SH-SY5Y (cell line): ENCODE results near the gene ACTR1B.

Experiments used
- GATA2 ChIP-seq: IDR thresholded peaks from 2 replicates; pipeline ENCODE4 v1.6.1; 2011; ENCODE audit warnings: mild to moderate bottlenecking, low read depth, low read length
- GATA3 ChIP-seq: IDR thresholded peaks from 2 replicates; pipeline ENCODE4 v1.6.1; 2011; ENCODE audit warnings: low read depth, mild to moderate bottlenecking, low read length, moderate library complexity

GRCh38 chr2:97707362-97708047, 43.7 kb upstream of the ACTR1B start:
- TF ChIP-seq GATA2 (no peak), GATA3 (no peak)
